ENCODE measurements around the gene GLUD1.
"Not testable (repeated sequence)": the region's sequence is repeated elsewhere in the genome, so short reads cannot be mapped to it uniquely, and the experiment has no call there.

Gene GLUD1

DNA sequence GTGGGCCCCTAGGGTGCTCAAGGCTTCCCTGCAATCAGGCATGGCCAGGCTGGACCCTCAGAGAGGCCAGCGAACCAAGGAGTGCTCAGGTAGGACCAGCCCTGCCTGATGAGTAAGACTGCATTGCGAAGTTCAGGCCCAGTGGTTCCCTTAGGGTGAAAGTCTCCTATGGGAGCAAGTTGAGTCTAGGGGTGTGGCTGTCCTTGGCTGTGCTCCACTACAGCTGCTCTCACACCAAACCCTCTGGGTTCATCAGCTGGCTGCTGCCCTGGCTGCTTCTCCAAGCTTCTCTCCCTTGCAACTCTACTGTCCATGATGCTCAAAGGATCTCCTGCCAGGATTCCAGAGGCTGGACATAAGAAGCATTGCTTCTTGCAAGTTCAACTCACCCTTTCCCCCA lies 55.9 kb downstream of the GLUD1 start:
- no peak for DNase-seq

DNA sequence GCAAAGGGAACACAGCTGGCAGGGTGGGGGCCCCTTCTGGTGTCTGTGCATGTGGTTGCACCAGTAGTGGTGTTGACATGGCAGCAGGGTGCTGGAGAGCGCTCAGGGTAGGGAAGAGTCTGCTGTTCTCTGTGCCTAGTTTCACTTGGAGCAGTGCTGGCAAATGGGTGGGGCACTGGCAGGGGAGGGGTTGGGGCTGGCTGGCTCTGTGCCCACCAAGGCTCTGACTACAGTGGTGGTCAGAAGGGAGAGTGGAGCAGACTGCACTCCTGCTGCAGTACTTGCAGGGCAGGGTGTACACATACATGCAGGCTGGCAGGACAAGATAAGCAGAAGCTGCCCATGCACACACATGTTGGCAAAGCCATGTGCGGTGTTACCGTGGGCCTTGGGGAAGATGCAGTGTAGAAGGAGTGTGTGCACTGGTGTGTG lies 56.3 kb downstream of the GLUD1 start:
- no peak for DNase-seq

DNA sequence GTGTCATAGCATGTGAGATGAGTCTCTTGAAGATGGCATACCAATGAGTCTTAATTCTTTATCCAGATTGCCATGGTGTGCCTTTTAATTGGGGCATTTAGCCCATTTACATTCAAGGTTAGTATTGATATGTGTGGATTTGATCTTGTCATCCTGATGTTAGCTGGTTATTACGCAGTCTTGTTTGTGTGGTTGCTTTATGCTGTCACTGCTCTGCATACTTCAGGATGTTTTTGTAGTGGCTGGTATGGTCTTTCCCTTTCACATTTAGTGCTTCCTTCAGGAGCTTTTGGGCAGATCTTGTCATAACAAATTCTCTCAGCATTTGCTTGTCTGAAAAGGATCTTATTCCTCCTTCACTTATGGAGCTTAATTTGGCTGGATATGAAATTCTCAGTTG lies 58.0 kb downstream of the GLUD1 start:
- no peak for DNase-seq

DNA sequence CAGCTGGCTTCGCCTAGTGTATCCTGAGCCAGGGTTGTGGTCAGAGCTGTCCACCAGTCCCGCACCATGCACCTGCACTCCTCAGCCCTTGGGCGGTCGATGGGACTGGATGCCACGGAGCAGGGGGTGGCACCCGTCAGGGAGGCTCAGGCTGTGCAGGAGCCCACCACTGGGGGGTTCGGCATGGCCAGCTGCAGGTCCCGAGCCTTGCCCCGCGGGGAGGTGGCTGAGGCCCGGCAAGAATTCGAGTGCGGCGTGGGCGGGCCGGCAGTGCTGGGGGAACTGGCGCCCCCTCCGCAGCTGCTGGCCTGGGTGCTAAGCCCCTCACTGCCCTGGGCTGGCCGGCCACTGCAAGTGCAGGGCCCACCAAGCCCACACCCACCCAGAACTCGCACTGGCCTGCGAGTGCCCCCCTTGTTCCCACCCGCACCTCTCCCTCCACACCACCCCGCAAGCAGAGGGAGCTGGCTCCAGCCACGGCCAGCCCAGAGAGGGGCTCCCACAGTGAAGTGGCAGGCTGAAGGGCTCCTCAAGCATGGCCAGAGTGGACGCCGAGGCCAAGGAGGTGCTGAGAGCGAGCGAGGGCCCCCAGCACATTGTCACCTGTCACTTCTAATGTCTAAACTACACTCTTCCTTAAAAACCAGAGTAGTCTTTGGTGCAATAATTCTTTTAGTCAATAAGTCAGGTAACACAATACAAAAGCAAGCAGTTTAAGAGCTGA lies 63.6 kb downstream of the GLUD1 start:
- DNase-seq: no peak

DNA sequence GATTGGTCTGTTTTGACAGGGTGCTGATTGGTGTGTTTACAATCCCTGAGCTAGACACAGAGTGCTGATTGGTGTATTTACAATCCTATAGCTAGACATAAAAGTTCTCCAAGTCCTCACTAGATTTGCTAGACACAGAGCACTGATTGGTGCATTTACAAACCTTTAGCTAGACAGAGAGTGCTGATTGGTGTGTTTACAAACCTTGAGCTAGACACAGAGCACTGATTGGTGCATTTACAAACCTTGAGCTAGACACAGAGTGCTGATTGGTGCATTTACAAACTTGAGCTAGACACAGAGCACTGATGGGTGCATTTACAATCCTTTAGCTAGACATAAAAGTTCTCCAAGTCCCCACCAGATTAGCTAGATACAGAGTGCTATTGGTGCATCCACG lies 64.2 kb downstream of the GLUD1 start:
- not testable (repeated sequence) for DNase-seq

DNA sequence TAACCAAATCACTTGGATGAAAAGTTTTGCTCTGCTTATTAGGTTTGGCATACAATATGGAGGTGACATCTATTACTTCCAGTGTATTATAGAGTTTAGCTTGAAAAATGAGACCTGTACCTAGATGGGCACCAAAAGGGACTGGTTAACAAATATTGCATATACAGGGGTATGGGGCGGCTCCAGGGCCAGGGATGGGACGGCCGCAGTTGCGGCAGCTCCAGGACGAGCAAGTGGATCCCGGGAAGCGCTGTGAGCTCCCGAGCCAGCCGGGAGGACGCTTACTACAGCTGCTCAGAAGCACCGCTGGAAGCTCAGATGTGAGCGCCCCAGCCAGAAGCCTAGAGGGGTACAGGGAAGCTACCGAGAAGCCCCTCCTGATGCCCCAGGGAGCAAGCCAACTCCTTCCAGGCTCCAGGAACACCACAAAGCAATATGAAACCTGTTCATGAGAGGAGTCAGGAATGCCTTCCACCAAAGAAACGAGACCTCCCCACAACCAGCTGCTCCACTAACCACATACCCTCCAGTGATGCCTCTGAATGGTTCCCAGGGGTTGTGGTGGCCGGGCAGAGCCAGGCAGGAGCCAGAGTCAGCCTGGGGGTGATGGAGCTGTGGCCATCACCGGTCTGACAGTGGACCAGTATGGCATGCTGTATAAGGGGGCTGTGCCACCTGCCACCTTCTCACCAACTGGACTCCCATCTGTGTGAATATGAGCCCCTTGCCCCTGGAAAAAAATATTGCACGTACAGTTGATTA lies 67.7 kb downstream of the GLUD1 start:
- DNase-seq: not testable (repeated sequence)

DNA sequence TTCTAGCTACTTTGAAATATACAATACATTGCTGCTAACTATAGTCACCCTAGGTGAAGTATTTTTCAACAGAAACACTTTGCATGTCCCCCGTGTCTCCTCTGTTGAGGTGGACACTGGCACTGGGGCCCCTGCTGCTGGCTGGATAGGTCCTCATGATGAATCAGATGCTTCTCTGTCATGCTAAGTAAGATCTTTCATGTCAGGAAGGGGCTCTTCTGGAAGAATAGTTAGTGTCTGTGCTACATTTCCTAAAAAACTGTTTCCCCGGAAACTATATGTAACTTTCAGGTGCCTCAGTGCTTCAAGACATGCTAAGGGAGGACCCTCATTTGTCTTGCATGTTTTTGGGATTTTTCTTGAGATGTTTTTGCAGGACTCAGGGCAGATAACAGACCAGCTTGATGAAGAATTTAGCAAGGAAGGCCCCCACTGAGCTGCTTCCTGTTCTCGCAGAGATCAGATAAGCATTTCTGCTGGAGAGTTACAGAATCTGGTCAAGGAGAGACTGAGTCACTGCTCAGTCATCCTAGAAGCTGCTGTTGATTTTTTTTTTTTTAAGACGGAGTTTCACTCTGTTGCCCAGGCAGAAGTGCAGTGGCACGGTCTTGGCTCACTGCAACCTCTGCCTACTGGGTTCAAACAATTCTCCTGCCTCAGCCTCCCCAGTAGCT lies 69.2 kb downstream of the GLUD1 start:
- DNase-seq: not testable (repeated sequence)

DNA sequence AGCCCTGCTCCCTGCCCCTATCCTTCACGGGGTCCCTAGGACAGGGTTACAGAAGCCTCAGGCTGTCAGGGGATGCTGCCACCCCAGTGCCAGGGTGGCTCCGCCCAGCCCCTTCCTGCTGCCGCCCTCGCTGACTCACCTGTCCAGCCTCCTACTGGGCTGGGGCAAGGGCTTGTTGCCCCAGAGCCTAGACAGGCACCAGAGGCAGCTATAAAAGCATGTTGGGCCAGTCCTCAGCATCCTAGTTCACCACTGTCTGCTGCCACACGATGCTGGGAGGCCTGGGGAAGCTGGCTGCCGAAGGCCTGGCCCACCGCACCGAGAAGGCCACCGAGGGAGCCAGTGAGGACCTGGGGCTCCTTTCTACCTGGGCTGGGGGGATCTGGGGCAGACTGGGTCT lies 74.6 kb downstream of the GLUD1 start, which contains the start of gene FAM25A:
TSS of gene FAM25A (plus strand) at position 239 of the 400 bp plus-strand sequence. CDS start at position 270, 31 bp downstream.
- DNase-seq: not testable (repeated sequence)

DNA sequence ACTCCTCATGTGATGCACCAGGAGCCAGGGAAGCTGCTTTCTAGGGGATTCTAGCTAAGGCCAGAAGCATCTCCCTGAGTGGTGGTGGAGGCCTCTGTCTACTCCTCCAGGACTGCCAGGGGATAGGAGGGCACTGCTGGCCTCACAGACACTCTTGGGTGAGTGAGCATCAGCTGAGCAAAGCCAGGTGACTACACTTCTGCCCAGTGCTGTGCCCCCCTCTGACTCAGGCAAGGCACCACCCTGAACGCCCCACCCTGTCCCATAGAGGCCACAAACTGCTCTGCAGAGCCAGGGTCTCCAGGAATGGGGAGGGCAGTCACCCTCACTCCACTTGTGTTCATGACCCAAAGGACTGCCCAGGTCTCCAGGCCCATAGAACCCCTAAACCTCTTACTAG lies 75.1 kb downstream of the GLUD1 start:
- DNase-seq: not testable (repeated sequence)

DNA sequence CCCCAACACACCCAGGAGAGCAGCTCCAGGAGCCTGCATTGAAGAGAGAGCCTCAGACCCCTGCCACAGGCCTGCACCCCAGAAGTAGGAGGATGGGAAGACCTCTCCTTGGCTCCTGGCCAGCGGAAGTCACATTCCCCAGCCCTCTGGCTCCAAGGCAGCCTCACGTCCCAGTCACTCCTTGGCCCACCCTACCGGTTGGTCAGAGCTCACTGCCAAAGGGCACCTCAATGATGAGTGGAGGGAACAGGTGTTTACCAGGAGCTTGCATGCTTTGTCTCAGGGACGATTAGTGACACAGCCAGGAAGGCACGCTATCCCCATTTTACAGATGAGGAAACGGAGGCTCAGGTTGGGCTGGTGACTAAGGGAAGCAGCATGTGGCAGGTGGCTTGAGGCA lies 75.6 kb downstream of the GLUD1 start:
- DNase-seq: not testable (repeated sequence)

DNA sequence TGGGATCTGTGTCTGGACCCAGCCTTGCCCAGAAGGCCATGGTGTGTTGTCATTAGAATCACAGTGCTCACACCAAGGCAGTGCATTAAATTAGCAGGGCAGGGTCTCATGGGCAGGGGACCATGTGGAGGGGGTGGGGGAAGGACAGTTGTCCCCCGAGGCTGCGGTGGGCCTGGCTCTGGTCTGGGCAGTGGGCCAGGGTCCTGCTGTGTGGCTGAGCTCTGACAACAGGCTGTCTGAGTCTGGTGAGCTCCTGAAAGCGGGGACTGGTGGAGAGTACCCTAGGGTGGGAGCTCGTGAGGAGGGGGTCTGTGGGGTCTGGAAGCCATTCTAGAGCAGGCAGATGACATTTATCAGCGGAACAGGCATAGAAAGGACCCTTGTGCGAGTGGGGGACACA lies 76.5 kb downstream of the GLUD1 start:
- DNase-seq: not testable (repeated sequence)

DNA sequence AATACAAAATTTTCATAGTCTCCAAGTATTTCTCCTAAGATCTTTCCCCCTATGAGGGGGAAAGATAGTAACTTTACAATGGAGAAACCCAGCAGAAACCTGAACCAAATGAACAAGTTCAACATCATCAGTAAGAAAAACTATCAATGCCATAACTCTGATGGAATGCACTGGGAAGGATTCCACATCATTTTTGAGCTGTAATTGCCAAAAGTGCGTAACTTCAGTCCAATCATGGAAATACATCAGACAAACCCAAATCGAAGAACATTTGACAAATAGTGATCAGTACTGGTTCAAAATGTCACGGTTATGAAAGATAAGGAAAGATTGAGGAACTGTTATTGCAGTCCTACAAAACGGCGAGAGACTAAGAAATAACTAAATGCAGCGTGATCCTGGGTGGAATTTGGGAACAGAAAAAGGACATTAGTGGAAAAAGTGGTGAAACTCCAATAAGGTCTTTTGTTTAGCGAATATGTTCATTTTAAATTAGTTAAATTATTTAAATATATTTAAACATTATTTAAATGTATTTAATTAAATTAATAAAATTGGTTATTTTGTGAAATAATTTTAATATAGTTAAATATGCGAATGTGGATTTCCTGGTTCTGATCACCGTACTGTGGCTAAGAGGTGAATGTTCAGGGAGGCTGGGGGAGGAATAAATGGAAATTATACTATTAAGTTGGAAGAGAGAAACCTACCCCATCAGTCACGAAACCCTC lies 79.5 kb downstream of the GLUD1 start:
- DNase-seq: not testable (repeated sequence)

DNA sequence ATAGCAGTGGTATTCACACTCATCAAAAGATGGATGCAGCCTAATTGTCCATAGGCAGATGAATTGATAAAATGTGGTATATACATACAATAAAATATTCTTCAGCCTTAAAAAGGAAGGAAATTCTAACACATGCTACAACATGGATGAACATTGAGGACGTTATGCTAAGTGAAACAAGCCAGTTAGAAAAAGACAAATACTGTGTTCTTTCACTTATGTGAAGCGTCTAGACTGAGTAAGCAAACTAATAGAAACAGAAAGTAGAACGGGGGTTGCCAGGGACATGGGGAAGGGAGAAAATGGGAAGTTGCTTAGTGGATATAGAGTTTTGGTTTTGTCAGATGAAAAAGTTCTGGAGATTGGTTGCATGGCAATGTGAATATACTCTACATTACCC lies 81.1 kb downstream of the GLUD1 start:
- not testable (repeated sequence) for DNase-seq

DNA sequence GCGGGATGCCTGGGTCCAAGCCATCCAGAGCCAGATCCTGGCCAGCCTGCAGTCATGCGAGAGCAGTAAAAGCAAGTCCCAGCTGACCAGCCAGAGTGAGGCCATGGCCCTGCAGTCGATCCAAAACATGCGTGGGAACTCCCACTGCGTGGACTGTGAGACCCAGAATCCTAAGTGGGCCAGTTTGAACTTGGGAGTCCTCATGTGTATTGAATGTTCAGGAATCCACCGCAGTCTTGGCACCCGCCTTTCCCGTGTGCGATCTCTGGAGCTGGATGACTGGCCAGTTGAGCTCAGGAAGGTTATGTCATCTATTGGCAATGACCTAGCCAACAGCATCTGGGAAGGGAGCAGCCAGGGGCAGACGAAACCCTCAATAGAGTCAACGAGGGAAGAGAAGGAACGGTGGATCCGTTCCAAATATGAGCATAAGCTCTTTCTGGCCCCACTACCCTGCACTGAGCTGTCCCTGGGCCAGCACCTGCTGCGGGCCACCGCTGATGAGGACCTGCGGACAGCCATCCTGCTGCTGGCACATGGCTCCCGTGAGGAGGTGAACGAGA lies 85.4 kb downstream of the GLUD1 start:
- not testable (repeated sequence) for DNase-seq

DNA sequence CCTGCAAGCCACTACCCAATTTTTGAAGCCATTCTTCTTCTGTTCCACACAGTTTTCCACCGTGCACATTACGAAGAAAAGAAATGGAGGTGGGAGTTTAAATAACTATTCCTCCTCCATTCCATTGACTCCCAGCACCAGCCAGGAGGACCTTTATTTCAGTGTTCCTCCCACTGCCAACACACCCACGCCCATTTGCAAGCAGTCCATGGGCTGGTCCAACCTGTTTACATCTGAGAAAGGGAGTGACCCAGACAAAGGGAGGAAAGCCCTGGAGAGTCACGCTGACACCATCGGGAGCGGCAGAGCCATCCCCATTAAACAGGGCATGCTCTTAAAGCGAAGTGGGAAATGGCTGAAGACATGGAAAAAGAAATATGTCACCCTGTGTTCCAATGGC lies 86.3 kb downstream of the GLUD1 start:
- DNase-seq: not testable (repeated sequence)

DNA sequence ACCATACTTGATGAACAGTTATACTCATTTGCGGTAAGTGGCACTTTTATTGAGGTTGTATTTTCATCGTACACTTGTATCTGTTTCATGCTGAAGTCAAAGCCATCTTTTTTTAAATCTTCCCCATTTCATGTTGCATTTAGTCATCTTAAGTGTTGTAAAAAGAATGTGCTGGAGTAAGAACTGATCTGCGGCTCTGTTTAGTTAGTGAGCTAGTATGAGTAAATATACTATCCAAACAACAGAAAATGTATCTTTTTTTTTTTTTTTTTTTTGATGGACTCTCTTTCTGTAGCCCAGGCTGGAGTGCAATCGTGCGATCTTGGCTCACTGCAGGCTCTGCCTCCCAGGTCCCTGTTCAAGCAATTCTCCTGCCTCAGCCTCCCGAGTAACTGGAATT lies 87.0 kb downstream of the GLUD1 start:
- DNase-seq: not testable (repeated sequence)

DNA sequence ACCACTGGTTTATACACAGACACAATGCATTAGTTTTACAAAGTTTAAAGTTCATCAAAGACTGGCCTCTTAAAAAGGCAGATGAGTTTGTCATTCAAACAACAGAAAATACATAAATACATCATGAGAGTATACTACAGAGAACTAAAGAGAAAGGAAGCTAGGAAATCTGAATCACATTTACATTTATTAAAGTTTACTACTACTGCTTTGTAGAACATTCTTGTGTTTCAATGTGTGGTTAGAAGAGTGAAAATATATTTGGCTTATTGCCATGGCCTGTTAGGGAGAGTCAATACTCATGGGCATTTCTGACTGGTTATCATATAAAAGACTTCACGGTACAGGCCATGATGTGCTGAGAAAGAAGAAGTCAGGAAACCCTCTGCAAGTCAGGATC lies 87.5 kb downstream of the GLUD1 start:
- not testable (repeated sequence) for DNase-seq

DNA sequence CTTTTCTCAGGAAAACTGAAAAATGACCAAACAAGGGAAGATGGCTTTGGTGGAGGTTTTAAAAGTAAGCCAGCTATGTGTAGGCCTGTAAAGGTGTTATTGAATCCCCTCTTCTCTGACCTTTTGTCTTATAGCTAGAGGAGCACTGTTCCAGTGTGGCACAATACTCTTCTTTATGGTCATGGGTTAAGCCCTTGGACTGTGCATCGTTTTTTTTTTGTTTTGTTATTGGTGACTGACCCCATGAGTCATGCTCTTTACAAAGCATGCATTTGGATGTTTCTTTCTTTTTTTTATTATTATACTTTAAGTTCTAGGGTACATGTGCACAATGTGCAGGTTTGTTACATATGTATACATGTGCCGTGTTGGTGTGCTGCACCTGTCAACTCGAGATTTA lies 94.2 kb downstream of the GLUD1 start:
- DNase-seq: no peak
